NOMO-1 (cell line): ENCODE results near the gene MIF4GD.
"Not testable (repeated sequence)": the region's sequence is repeated elsewhere in the genome, so short reads cannot be mapped to it uniquely, and the experiment has no call there.

Experiments used
- DNase-seq, 2 experiments: peaks; one replicate each; lab custom pipeline; 2025; ENCODE audit not compliant: unreplicated experiment in 2 of 2; lab: John Stamatoyannopoulos, UW

Gene MIF4GD

GRCh38 chr17:75261336-75262111, 9.5 kb downstream of the MIF4GD start, which contains the start of the genes GGA3 and MRPS7:
TSS of gene GGA3 (minus strand) at chr17:75261606. CDS start at chr17:75261587, 19 bp downstream.
TSS of gene MRPS7 (plus strand) at chr17:75261879. CDS start at chr17:75261901, 22 bp downstream.
- DNase-seq = peak; percentile 89 to 91

GRCh38 chr17:75260641-75261335, 10.2 kb downstream of the MIF4GD start:
- DNase-seq = no peak

GRCh38 chr17:75257228-75257627, 13.8 kb downstream of the MIF4GD start:
- not testable (repeated sequence) for DNase-seq

- DNase-seq = not testable (repeated sequence)
Measured at GRCh38 chr17:75255954-75256698, 14.9 kb downstream of the MIF4GD start.

GRCh38 chr17:75252039-75252816, 18.8 kb downstream of the MIF4GD start:
- no peak for DNase-seq

- peak in 1 of 2 experiments; percentile 42 for DNase-seq
Measured at GRCh38 chr17:75250009-75250471, 21.0 kb downstream of the MIF4GD start.

GRCh38 chr17:75249564-75249963, 21.5 kb downstream of the MIF4GD start:
- no peak for DNase-seq

GRCh38 chr17:75246404-75246803, 24.6 kb downstream of the MIF4GD start:
- no peak for DNase-seq

- no peak for DNase-seq
Measured at GRCh38 chr17:75245011-75245410, 26.0 kb downstream of the MIF4GD start.

- DNase-seq = peak; percentile 74 to 94
Measured at GRCh38 chr17:75244133-75244866, 26.7 kb downstream of the MIF4GD start.

- no peak for DNase-seq
Measured at GRCh38 chr17:75242461-75243042, 28.5 kb downstream of the MIF4GD start.

- no peak for DNase-seq
Measured at GRCh38 chr17:75241996-75242460, 29.0 kb downstream of the MIF4GD start.

- DNase-seq = no peak
Measured at GRCh38 chr17:75241502-75241901, 29.5 kb downstream of the MIF4GD start.

GRCh38 chr17:75241143-75241430, 29.9 kb downstream of the MIF4GD start:
- no peak for DNase-seq

GRCh38 chr17:75240394-75241142, 30.5 kb downstream of the MIF4GD start:
- DNase-seq = peak; percentile 16 to 37

GRCh38 chr17:75239778-75240393, 31.1 kb downstream of the MIF4GD start:
- DNase-seq = no peak

- no peak for DNase-seq
Measured at GRCh38 chr17:75239214-75239613, 31.8 kb downstream of the MIF4GD start.

- peak; percentile 57 to 70 for DNase-seq
Measured at GRCh38 chr17:75238684-75239191, 32.3 kb downstream of the MIF4GD start.
